ENCODE measurements around the gene OASL. TPM values are rescaled to one million over a fixed set of nuclear protein-coding genes. Genes with fewer than 3 reads are reported as not detected.

Gene OASL
- total RNA-seq, 1 experiment from 2014 or later = 0.47 TPM

- BruUV-seq (replicated peaks) = no TSS peak
- no peak for TF ChIP-seq CTCF (IDR thresholded peaks at IDR 0.05; ENCODE audit: unreplicated experiment)
- CTCF ChIA-PET = interaction anchor here (0.6 to 1.2 kb wide), 11 partner anchors 8 to 498 kb away, joined by 3 to 6 read pairs (median 3); no protein-coding TSS in a partner anchor
- POLR2A ChIA-PET = interaction anchor here (1.0 kb wide), 1 partner anchor 52 kb away, joined by 3 read pairs; no protein-coding TSS in a partner anchor
- Mint-ChIP-seq H3K27ac (ENCODE audit: low read depth, unreplicated experiment) (no peak overlapping the region), H3K4me1 (ENCODE audit: insufficient read depth, unreplicated experiment) (no peaks in the 10 kb centered on the region), H3K36me3 (ENCODE audit: insufficient read depth, unreplicated experiment) (peaks cover 6% of the 10 kb centered on the region), H3K9me3 (ENCODE audit: unreplicated experiment) (no peaks in the 10 kb centered on the region), H3K4me3 (ENCODE audit: unreplicated experiment) (no peak overlapping the region), H3K27me3 (ENCODE audit: insufficient read depth, unreplicated experiment) (no peaks in the 10 kb centered on the region)
- intact Hi-C loops (cut with micrococcal nuclease) = no loop called here
- no peak for DNase-seq (ENCODE audit: unreplicated experiment)
Measured at GRCh38 chr12:121059031-121059898, 20.2 kb upstream of the OASL start.

- H3K4me1 Mint-ChIP-seq (ENCODE audit: insufficient read depth, unreplicated experiment) = no peaks in the 10 kb centered on the region
- BruUV-seq (replicated peaks) = no TSS peak
- no peak for DNase-seq (ENCODE audit: unreplicated experiment)
- H3K36me3 Mint-ChIP-seq (ENCODE audit: insufficient read depth, unreplicated experiment) = no peaks in the 10 kb centered on the region
- TF ChIP-seq CTCF (IDR thresholded peaks at IDR 0.05; ENCODE audit: unreplicated experiment) = no peak
- H3K9me3 Mint-ChIP-seq (ENCODE audit: unreplicated experiment) = no peaks in the 10 kb centered on the region
- H3K27ac Mint-ChIP-seq (ENCODE audit: low read depth, unreplicated experiment) = no peak overlapping the region
- ChIA-PET POLR2A (no interaction called here), CTCF (interaction anchor here (0.6 to 1.2 kb wide), 4 partner anchors 35 to 366 kb away, joined by 3 to 5 read pairs (median 4); no protein-coding TSS in a partner anchor)
- H3K4me3 Mint-ChIP-seq (ENCODE audit: unreplicated experiment) = no peak overlapping the region
- intact Hi-C loops (cut with micrococcal nuclease) = no loop called here
- H3K27me3 Mint-ChIP-seq (ENCODE audit: insufficient read depth, unreplicated experiment) = no peaks in the 10 kb centered on the region
Measured at GRCh38 chr12:121057794-121058193, 18.7 kb upstream of the OASL start.

GRCh38 chr12:121053706-121054105, 14.7 kb upstream of the OASL start:
- ChIA-PET CTCF (no interaction called here), POLR2A (no interaction called here)
- Mint-ChIP-seq H3K27me3 (ENCODE audit: insufficient read depth, unreplicated experiment) (no peaks in the 10 kb centered on the region), H3K27ac (ENCODE audit: low read depth, unreplicated experiment) (no peak overlapping the region), H3K36me3 (ENCODE audit: insufficient read depth, unreplicated experiment) (no peaks in the 10 kb centered on the region), H3K9me3 (ENCODE audit: unreplicated experiment) (no peaks in the 10 kb centered on the region), H3K4me1 (ENCODE audit: insufficient read depth, unreplicated experiment) (no peaks in the 10 kb centered on the region), H3K4me3 (ENCODE audit: unreplicated experiment) (no peak overlapping the region)
- TF ChIP-seq CTCF (IDR thresholded peaks at IDR 0.05; ENCODE audit: unreplicated experiment) = no peak
- DNase-seq (ENCODE audit: unreplicated experiment) = no peak
- no TSS peak for BruUV-seq (replicated peaks)
- intact Hi-C loops (cut with micrococcal nuclease) = no loop called here

GRCh38 chr12:121050725-121051124, 11.7 kb upstream of the OASL start:
- Mint-ChIP-seq H3K27me3 (ENCODE audit: insufficient read depth, unreplicated experiment) (peaks cover 4% of the 10 kb centered on the region), H3K4me1 (ENCODE audit: insufficient read depth, unreplicated experiment) (no peaks in the 10 kb centered on the region), H3K9me3 (ENCODE audit: unreplicated experiment) (no peaks in the 10 kb centered on the region), H3K27ac (ENCODE audit: low read depth, unreplicated experiment) (no peak overlapping the region), H3K4me3 (ENCODE audit: unreplicated experiment) (no peak overlapping the region), H3K36me3 (ENCODE audit: insufficient read depth, unreplicated experiment) (no peaks in the 10 kb centered on the region)
- no peak for DNase-seq (ENCODE audit: unreplicated experiment)
- TF ChIP-seq CTCF (IDR thresholded peaks at IDR 0.05; ENCODE audit: unreplicated experiment) = no peak
- ChIA-PET CTCF (interaction anchor here (0.5 kb wide), 1 partner anchor 26 kb away, joined by 3 read pairs; no protein-coding TSS in a partner anchor), POLR2A (interaction anchor here (0.6 kb wide), 1 partner anchor 47 kb away, joined by 3 read pairs; no protein-coding TSS in a partner anchor)
- intact Hi-C loops (cut with micrococcal nuclease) = no loop called here
- no TSS peak for BruUV-seq (replicated peaks)
